Effector CD8-positive, alpha-beta T cell (primary cell): ENCODE results near the gene UCN3.
"Not testable (repeated sequence)": the region's sequence is repeated elsewhere in the genome, so short reads cannot be mapped to it uniquely, and the experiment has no call there.

ENCODE experiments used
- DNase-seq: peaks from one replicate; lab custom pipeline; 2025; lab: John Stamatoyannopoulos, UW

UCN3 gene

GRCh38 chr10:5406918-5407317, 42.2 kb downstream of the UCN3 start:
- no peak for DNase-seq

DNA sequence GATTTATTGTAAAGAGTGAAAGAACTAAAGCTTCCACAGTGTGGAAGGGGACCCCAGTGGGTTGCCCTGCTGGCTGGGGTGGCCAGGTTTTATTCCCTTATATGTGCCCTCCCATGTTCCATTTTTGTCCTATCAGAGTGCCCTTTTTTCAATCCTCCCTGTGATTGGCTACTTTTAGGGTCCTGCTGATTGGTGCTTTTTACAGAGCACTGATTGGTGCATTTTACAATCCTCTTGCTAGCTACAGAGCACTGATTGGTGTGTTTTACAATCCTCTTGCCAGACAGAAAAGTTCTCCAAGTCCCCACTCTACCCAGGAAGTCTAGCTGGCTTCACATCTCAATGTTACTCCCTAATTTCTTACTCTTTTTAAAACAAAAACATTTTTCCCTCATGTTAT, 46.0 kb downstream of the UCN3 start:
- DNase-seq = not testable (repeated sequence)

DNA sequence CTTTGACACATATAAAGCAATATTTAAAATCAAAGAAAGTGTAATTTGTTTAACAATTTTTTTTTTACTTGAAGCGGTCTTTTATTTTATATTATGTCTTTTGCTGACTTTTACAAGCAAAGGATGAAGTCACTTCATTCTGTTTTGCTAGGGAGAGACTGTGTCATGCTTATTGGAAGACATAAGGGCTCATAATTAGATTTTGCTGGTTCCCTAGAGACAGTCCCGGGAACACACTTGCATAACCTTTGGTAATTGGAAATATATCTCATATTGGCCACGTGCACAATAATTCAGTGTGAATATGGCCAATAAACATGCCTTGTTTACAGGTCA, 47.1 kb downstream of the UCN3 start:
- no peak for DNase-seq

DNA sequence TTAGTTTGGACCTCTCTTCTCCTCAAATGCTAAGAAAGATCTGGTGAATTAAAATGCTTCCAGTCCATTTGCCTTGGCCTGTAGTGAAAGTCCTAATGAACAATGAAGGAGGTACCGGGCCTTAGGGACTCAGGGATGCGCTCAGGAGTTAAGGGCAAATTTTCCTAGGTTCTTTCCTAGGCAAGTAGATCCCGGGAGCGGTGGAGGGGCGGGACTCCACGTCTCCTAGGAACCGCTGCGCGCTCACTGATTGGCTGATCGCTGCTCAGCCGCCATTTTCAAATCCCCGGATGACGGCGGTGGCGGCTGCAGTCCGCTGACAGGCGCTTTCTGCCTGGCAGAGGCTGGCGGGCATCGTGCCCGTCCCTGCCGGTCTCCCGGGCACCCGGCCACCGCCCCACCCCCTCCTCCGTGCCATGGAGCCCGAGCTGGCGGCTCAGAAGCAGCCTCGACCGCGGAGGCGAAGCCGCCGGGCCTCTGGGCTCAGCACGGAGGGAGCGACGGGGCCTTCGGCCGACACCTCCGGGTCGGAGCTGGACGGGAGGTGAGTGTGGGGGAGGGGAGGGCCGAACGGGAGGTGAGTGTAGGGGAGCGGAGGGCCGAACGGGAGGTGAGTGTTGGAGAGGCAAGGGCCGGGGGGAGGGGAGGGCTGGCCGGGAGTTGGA, 47.6 kb downstream of the UCN3 start, which contains the start of gene NET1:
Gene NET1, plus strand, starts transcription at position 281 of the 665 bp plus-strand sequence. Its CDS starts 136 bp downstream, at position 417.
- peak; percentile 26 for DNase-seq

DNA sequence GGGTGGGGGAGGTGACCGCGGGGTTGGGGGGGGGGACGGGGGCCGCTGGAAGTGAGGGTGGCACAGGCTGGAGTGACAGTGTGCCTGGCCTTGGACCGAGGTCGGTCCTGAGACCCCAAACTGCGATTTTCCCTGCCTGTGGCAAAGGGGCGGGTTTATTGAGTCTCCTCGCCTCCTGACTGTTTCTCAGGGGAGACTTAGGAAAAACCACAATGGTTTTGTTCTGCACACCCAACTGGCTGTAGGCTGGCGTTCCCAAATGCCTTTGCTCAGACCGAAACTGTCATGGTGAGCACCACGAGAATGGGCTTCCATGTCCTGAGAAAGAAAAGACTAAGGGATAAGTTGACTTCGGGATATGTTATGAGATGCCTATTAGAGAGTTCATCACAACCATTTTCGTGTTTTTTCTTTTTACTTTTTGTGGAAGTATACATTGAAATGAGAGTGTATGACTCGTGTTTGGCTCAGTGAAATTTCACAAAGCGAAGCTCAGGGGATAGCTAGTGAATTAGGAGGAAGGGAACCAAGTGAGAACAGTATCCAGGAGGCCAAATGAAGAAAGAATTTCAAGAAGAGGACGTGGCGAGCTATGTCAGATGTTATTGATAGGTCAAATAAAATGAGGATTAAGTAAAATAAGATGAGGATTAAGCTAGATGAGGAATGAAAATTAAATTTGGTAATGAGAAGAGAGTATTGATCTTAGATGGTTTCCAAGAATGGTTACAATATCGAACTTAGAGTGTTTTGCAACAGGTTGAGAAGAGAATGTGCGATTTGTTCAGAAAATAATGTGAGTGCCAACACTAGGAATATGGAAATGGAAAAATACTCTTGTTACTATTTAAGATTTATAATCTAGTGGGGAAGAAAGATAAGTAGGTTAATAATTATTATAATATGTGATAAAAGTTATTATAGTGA, 48.5 kb downstream of the UCN3 start:
- DNase-seq = no peak

- DNase-seq = no peak
Measured at GRCh38 chr10:5416981-5417380, 52.2 kb downstream of the UCN3 start.

DNA sequence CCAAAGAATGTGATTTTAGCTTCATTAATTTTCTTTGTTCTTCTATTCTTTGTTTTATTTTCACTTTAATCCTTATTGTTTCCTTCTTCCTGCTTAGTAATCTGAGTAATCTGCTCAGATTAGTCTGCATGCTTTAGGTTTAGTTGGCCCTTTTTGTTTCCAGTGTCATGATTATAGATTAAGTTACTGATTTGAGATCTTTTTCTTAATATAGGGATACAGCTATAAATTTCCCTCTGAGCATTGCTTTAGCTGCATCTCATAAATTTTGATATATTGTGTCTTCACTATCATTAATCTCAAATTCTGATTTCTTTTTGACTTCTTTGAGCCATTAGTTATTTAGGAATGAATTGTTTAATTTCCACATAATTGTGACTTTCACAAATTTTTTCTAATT, 53.8 kb downstream of the UCN3 start:
- no peak for DNase-seq

- no peak for DNase-seq
Measured at GRCh38 chr10:5419466-5420094, 54.8 kb downstream of the UCN3 start.

DNA sequence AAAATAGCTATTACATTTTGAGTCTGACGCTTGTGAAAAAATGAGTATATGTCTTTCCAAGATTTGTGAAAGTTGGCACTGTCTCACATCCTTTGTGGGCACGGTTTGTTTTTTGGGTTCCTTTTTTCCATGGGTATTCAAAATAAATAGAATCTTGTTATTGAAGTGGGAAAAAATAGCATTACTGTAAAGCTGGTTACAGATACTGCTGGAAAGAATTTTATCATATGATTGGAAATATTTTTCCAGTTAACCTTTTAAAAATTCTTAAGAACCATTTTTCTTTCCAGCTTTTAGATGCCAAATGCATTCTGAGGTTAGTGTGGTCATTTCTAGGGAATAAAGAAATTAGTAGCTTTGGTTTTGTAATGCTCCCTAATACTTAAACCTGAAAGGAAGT, 59.0 kb downstream of the UCN3 start:
- no peak for DNase-seq
